SK-N-SH (cell line): Measurements from ENCODE around the gene RBP3. TPM values are rescaled to one million over a fixed set of nuclear protein-coding genes. Genes with fewer than 3 reads are reported as not detected.

Source experiments
- CTCF ChIA-PET: fragments of 300-600, 350-600 bp; formaldehyde crosslinking; extraction: SDS; loops from one replicate; lab custom pipeline; 2021; lab: Yijun Ruan, JAX
- POLR2A ChIA-PET: fragments of 350-600 bp; sonication (Branson Sonifier 250); formaldehyde crosslinking; extraction: SDS; loops from one replicate; lab custom pipeline; 2020; ENCODE audit warnings: antibody characterized with exemption, inconsistent platforms; lab: Yijun Ruan, JAX
- DNase-seq: peaks from one replicate; pipeline ENCODE4 v3.0.0; 2012
- H2AFZ ChIP-seq: fragments of 200-600 bp; sonication (generic); 2 replicates; pipeline ENCODE4 v1.8.1; 2016; ENCODE audit warnings: antibody characterized with exemption, mild to moderate bottlenecking, low read depth
- H3F3A ChIP-seq: fragments of 200-600 bp; sonication (generic); replicated peaks from 2 replicates; pipeline ENCODE3; 2016; ENCODE audit warnings: antibody characterized with exemption, mild to moderate bottlenecking; ENCODE audit not compliant: insufficient read depth
- H3K27ac ChIP-seq, 2 experiments: fragments of 200-500 bp in 1 of 2; fragments of 200-600 bp in 1 of 2; sonication (Bioruptor generic) in 1 of 2; sonication (generic), shearing (Covaris generic) in 1 of 2; 2 replicates each; pipeline versions ENCODE4 v1.5.1 to v1.6.1; 2014 to 2016; ENCODE audit warnings: low read depth in 2 of 2, inconsistent platforms in 1 of 2, low read length in 1 of 2, mild to moderate bottlenecking in 1 of 2, mixed read lengths in 1 of 2
- H3K27me3 ChIP-seq: fragments of 200-600 bp; sonication (generic), shearing (Covaris generic); 2 replicates; pipeline ENCODE4 v1.6.1; 2016; ENCODE audit warnings: mixed run types; ENCODE audit not compliant: insufficient read depth
- H3K36me3 ChIP-seq, 2 experiments: fragments of 200-500 bp in 1 of 2; fragments of 200-600 bp in 1 of 2; sonication (Bioruptor generic) in 1 of 2; sonication (generic) in 1 of 2; replicated peaks in 1 of 2; 2 replicates each; pipeline versions ENCODE3 to v1.5.1; 2014 to 2016; ENCODE audit warnings: low read length in 1 of 2, mild to moderate bottlenecking in 1 of 2; ENCODE audit not compliant: insufficient read depth in 2 of 2, control insufficient read depth in 1 of 2
- H3K4me1 ChIP-seq, 2 experiments: fragments of 200-500 bp in 1 of 2; fragments of 200-600 bp in 1 of 2; sonication (Bioruptor generic) in 1 of 2; sonication (generic), shearing (Covaris generic) in 1 of 2; 2 replicates each; pipeline versions ENCODE4 v1.5.1 to v1.6.1; 2014 to 2016; ENCODE audit warnings: low read depth in 1 of 2, low read length in 1 of 2, mixed run types in 1 of 2; ENCODE audit not compliant: insufficient read depth in 2 of 2, control insufficient read depth in 1 of 2
- H3K4me2 ChIP-seq: fragments of 200-600 bp; sonication (generic), shearing (Covaris generic); 2 replicates; pipeline ENCODE4 v1.6.1; 2017; ENCODE audit warnings: mixed run types
- H3K4me3 ChIP-seq, 2 experiments: fragments of 200-500 bp in 1 of 2; fragments of 200-600 bp in 1 of 2; sonication (Bioruptor generic) in 1 of 2; sonication (generic), shearing (Covaris generic) in 1 of 2; 2 replicates each; pipeline versions ENCODE4 v1.5.1 to v1.8.1; 2014 to 2016; ENCODE audit warnings: low read depth in 2 of 2, inconsistent platforms in 1 of 2, low read length in 1 of 2, mild to moderate bottlenecking in 1 of 2, mixed read lengths in 1 of 2, moderate library complexity in 1 of 2
- H3K79me2 ChIP-seq: fragments of 200-600 bp; sonication (generic); 2 replicates; pipeline ENCODE4 v1.8.1; 2017; ENCODE audit warnings: mild to moderate bottlenecking; ENCODE audit not compliant: insufficient read depth
- H3K9ac ChIP-seq: fragments of 200-600 bp; sonication (generic); 2 replicates; pipeline ENCODE4 v1.6.1; 2017; ENCODE audit warnings: mixed run types
- H3K9me2 ChIP-seq: fragments of 200-600 bp; sonication (generic); 2 replicates; pipeline ENCODE4 v1.6.1; 2017; ENCODE audit warnings: mixed run types
- H3K9me3 ChIP-seq: fragments of 200-600 bp; sonication (generic); 2 replicates; pipeline ENCODE4 v1.6.1; 2017; ENCODE audit warnings: mixed run types, mild to moderate bottlenecking, moderate library complexity
- H4K20me1 ChIP-seq: fragments of 200-600 bp; sonication (generic); 2 replicates; pipeline ENCODE4 v1.6.1; 2017; ENCODE audit warnings: mild to moderate bottlenecking, mixed run types; ENCODE audit not compliant: insufficient read depth
- CHD2 ChIP-seq: fragments of 150-350 bp; IDR thresholded peaks from 2 replicates; pipeline ENCODE4 v1.6.1; 2018; ENCODE audit warnings: low read length; ENCODE audit not compliant: partially characterized antibody
- ELF1 ChIP-seq: IDR thresholded peaks from 2 replicates; pipeline ENCODE4 v1.4.0; 2012
- EZH2phosphoT487 ChIP-seq: fragments of 200-600 bp; sonication (generic); IDR thresholded peaks from 2 replicates; pipeline ENCODE4 v1.6.1; 2017; ENCODE audit warnings: low read depth, mixed run types, mild to moderate bottlenecking, antibody characterized with exemption, moderate library complexity, borderline replicate concordance
- FOXJ3 ChIP-seq: sonication (generic); formaldehyde crosslinking; IDR thresholded peaks from 2 replicates; pipeline ENCODE4 v1.5.1; 2020; ENCODE audit warnings: mild to moderate bottlenecking, missing genetic modification reagents
- GABPA ChIP-seq: IDR thresholded peaks from 2 replicates; pipeline ENCODE4 v1.4.0; 2012; ENCODE audit warnings: low read depth, mild to moderate bottlenecking
- JUND ChIP-seq: IDR thresholded peaks from 2 replicates; pipeline ENCODE4 v1.4.0; 2012
- MAX ChIP-seq: IDR thresholded peaks from 2 replicates; pipeline ENCODE4 v1.4.0; 2012; ENCODE audit warnings: low read depth
- NFIC ChIP-seq: IDR thresholded peaks from 2 replicates; pipeline ENCODE4 v1.4.0; 2012; ENCODE audit warnings: borderline replicate concordance
- NRF1 ChIP-seq: IDR thresholded peaks from 2 replicates; pipeline ENCODE4 v1.6.1; 2012; ENCODE audit warnings: low read depth, mild to moderate bottlenecking, low read length
- RCOR1 ChIP-seq: fragments of 150-350 bp; IDR thresholded peaks from 2 replicates; pipeline ENCODE4 v1.6.1; 2017; ENCODE audit warnings: antibody characterized with exemption, low read length
- REST ChIP-seq: IDR thresholded peaks from 2 replicates; pipeline ENCODE4 v1.6.1; 2012; ENCODE audit warnings: mild to moderate bottlenecking, low read depth, low read length, moderate library complexity
- RXRA ChIP-seq: IDR thresholded peaks from 2 replicates; pipeline ENCODE4 v1.4.0; 2012; ENCODE audit warnings: low read depth, mild to moderate bottlenecking, borderline replicate concordance
- TAF1 ChIP-seq: IDR thresholded peaks from 2 replicates; pipeline ENCODE4 v1.6.1; 2012; ENCODE audit warnings: low read depth, mild to moderate bottlenecking, low read length, moderate library complexity, borderline replicate concordance
- TEAD4 ChIP-seq: IDR thresholded peaks from 2 replicates; pipeline ENCODE4 v1.4.0; 2012; ENCODE audit warnings: mild to moderate bottlenecking, borderline replicate concordance; ENCODE audit not compliant: insufficient read depth
- YY1 ChIP-seq: IDR thresholded peaks from 2 replicates; pipeline ENCODE4 v1.4.0; 2012; ENCODE audit warnings: low read depth, mild to moderate bottlenecking
- WGBS: methylation state at CpG from one replicate; pipeline ENCODE4 v1.1.6; 2017; ENCODE audit warnings: low lambda C conversion rate; 5-methylcytosine and 5-hydroxymethylcytosine counted together
- polyA plus RNA-seq, 3 experiments: library from polyadenylated mRNA; depleted of rRNA; stranded (reverse); fragments of >200 nt; gene quantifications; 2 replicates each; pipeline ENCODE4 v1.2.3, GENCODE V29; 2012
- TF ChIP-seq, protein P1 (sequence below): IDR thresholded peaks from 2 replicates; pipeline ENCODE4 v1.4.0; 2012; ENCODE audit warnings: low read depth, borderline replicate concordance

The RBP3 gene
- polyA plus RNA-seq, 1 of the 3 experiments (the other 2 are of a cell fraction): not detected

DNA sequence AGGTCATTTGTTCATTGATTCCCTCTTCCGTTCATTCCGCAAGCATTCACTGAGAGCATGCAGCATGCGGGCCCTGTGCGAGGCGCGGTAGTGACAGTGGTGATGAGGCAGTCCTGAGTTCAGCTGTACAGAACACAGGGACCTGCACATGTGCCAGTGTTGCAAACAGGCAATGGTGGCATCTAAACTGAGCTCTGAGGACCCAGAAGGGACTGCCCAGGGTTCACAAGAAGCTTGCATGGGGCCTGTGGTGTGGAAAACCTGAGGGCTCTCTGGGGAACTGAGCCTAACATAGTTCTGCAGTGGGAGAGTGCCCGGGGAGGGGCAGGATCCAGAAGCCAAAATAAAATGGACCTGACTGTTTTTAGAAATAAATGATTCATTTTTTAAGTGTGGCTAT, 22.7 kb downstream of the RBP3 start:
- ChIA-PET POLR2A (no interaction called here), CTCF (interaction anchor here (0.7 to 7.4 kb wide), 4 partner anchors 10 to 76 kb away, joined by 3 to 50 read pairs (median 5); partner anchors contain the start of gene RBP3)
- H3K9me3 ChIP-seq: no peaks in the 10 kb centered on the region
- TF ChIP-seq REST (no peak), ELF1 (no peak), NRF1 (no peak), EZH2phosphoT487 (no peak), YY1 (no peak), CHD2 (no peak), RCOR1 (no peak), TEAD4 (no peak), JUND (no peak), NFIC (no peak), MAX (no peak), TAF1 (no peak), FOXJ3 (CRISPR knock-in tag) (no peak), RXRA (no peak), GABPA (no peak)
- TF ChIP-seq, protein P1, sequence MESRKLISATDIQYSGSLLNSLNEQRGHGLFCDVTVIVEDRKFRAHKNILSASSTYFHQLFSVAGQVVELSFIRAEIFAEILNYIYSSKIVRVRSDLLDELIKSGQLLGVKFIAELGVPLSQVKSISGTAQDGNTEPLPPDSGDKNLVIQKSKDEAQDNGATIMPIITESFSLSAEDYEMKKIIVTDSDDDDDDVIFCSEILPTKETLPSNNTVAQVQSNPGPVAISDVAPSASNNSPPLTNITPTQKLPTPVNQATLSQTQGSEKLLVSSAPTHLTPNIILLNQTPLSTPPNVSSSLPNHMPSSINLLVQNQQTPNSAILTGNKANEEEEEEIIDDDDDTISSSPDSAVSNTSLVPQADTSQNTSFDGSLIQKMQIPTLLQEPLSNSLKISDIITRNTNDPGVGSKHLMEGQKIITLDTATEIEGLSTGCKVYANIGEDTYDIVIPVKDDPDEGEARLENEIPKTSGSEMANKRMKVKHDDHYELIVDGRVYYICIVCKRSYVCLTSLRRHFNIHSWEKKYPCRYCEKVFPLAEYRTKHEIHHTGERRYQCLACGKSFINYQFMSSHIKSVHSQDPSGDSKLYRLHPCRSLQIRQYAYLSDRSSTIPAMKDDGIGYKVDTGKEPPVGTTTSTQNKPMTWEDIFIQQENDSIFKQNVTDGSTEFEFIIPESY: no peak
- WGBS: 87% methylated on average over 6 of the region's 7 CpGs
- no peak overlapping the region for H3K4me3 ChIP-seq
- H3K4me2 ChIP-seq: no peak overlapping the region
- DNase-seq: peak; percentile 5
- H2AFZ ChIP-seq: no peak overlapping the region
- no peaks in the 10 kb centered on the region for H4K20me1 ChIP-seq
- H3K36me3 ChIP-seq: no peaks in the 10 kb centered on the region
- H3F3A ChIP-seq: no peaks in the 10 kb centered on the region
- no peaks in the 10 kb centered on the region for H3K27me3 ChIP-seq
- no peak overlapping the region for H3K27ac ChIP-seq
- H3K9ac ChIP-seq: no peak overlapping the region
- H3K4me1 ChIP-seq: no peaks in the 10 kb centered on the region; a peak in 1 of 4 replicates
- no peaks in the 10 kb centered on the region for H3K79me2 ChIP-seq
- H3K9me2 ChIP-seq: no peaks in the 10 kb centered on the region
